Panc1 (cell line): Measurements from ENCODE around the gene ARG2. TPM values are rescaled to one million over a fixed set of nuclear protein-coding genes. Genes with fewer than 3 reads are reported as not detected.

Experiments
- ATAC-seq: fragments of 200-7000 bp; cut with Tn5 transposase; 2 replicates; pipeline ENCODE4 v1.9.1; 2020; ENCODE audit warnings: mild to moderate bottlenecking, moderate library complexity
- BruUV-seq: library from RNA; stranded (reverse); fragments of 400-500 nt; replicated peaks from 2 replicates; lab custom pipeline; 2021; lab: Mats Ljungman, UMichigan
- CTCF ChIA-PET: fragments of 300-600 bp; sonication (Branson Sonifier 250); formaldehyde crosslinking; loops from one replicate; lab custom pipeline; 2022; ENCODE audit warnings: antibody characterized with exemption; lab: Charles Lee
- POLR2A ChIA-PET: fragments of 300-600 bp; sonication (Branson Sonifier 250); formaldehyde crosslinking; loops from one replicate; lab custom pipeline; 2022; ENCODE audit warnings: antibody characterized with exemption; lab: Charles Lee
- DNase-seq: peaks from one replicate; pipeline ENCODE4 v3.0.0-alpha.2; 2010; ENCODE audit warnings: low read depth, low spot score
- H3K27ac ChIP-seq: 2 replicates; pipeline ENCODE4 v1.5.1; 2011; ENCODE audit warnings: mild to moderate bottlenecking, low read length, inconsistent platforms
- H3K27me3 ChIP-seq: fragments of 200-500 bp; sonication (Bioruptor generic); 2 replicates; pipeline ENCODE4 v1.6.0; 2014; ENCODE audit warnings: low read length, inconsistent platforms; ENCODE audit not compliant: control insufficient read depth, insufficient read depth
- H3K36me3 ChIP-seq: fragments of 200-500 bp; sonication (Bioruptor generic); 2 replicates; pipeline ENCODE4 v1.5.1; 2014; ENCODE audit warnings: inconsistent platforms, mild to moderate bottlenecking, low read length, moderate library complexity; ENCODE audit not compliant: control insufficient read depth, insufficient read depth
- H3K4me1 ChIP-seq: 2 replicates; pipeline ENCODE4 v1.5.1; 2011; ENCODE audit warnings: inconsistent platforms, mild to moderate bottlenecking, low read length, moderate library complexity; ENCODE audit not compliant: control insufficient read depth, insufficient read depth
- H3K4me3 ChIP-seq, 2 experiments: 2 replicates each; pipeline ENCODE4 v1.5.1; 2011 to 2012; ENCODE audit warnings: low read depth in 2 of 2, low read length in 2 of 2, mild to moderate bottlenecking in 2 of 2, inconsistent platforms in 1 of 2, moderate library complexity in 1 of 2
- H3K9me3 ChIP-seq: fragments of 200-500 bp; sonication (Bioruptor generic); 2 replicates; pipeline ENCODE4 v1.5.1; 2014; ENCODE audit warnings: low read depth, mild to moderate bottlenecking, inconsistent platforms, low read length, moderate library complexity; ENCODE audit not compliant: control insufficient read depth, insufficient read depth
- CTCF ChIP-seq: fragments of 450-650 bp; IDR thresholded peaks from 2 replicates; pipeline ENCODE4 v1.5.1; 2017; ENCODE audit warnings: mild to moderate bottlenecking
- POLR2AphosphoS5 ChIP-seq: IDR thresholded peaks from 2 replicates; pipeline ENCODE4 v1.6.1; 2012; ENCODE audit warnings: mild to moderate bottlenecking, low read depth, low read length, moderate library complexity
- REST ChIP-seq, 2 experiments: IDR thresholded peaks; 2 replicates each; pipeline ENCODE4 v1.6.1; 2011 to 2012; ENCODE audit warnings: low read depth in 2 of 2, control low read depth in 1 of 2, low read length in 1 of 2, mild to moderate bottlenecking in 1 of 2, moderate library complexity in 1 of 2; ENCODE audit not compliant: insufficient read depth in 1 of 2
- SIN3A ChIP-seq: IDR thresholded peaks from 2 replicates; pipeline ENCODE4 v1.6.1; 2012; ENCODE audit warnings: low read depth, mild to moderate bottlenecking, low read length, moderate library complexity, borderline replicate concordance; ENCODE audit not compliant: insufficient read depth
- TCF7L2 ChIP-seq: IDR thresholded peaks from 2 replicates; pipeline ENCODE4 v1.6.1; 2011; ENCODE audit warnings: mild to moderate bottlenecking, low read depth, low read length, inconsistent platforms
- in situ Hi-C: cut with HindIII; loops from 2 replicates; pipeline ENCODE4 v1.10.0; 2016; ENCODE audit warnings: low sequenced_read_pairs, low pct_unique_long_range_greater_than_20kb
- intact Hi-C: fragments of 100-400 bp; cut with micrococcal nuclease; formaldehyde crosslinking; loops from one replicate; pipeline ENCODE4 v1.10.0; 2022; ENCODE audit not compliant: unreplicated experiment
- total RNA-seq: library from RNA; stranded (reverse); gene quantifications from one replicate; pipeline ENCODE4 v1.2.1, GENCODE V29; 2021; ENCODE audit not compliant: unreplicated experiment

The ARG2 gene
- total RNA-seq, 1 experiment from 2014 or later: 1.1 TPM

- no TSS peak for BruUV-seq
- CTCF ChIA-PET: no interaction called here
- H3K27ac ChIP-seq: peak within 1 kb of the TSS; percentile 79
- no peak for DNase-seq
- H3K4me1 ChIP-seq: peaks cover 7% of the 10 kb centered on the region
- POLR2A ChIA-PET: no interaction called here
- TF ChIP-seq REST (IDR thresholded peaks at IDR 0.05; ENCODE audit: insufficient read depth in 1 of 2, low read depth in 2 of 2, low read length in 1 of 2) (no peak), CTCF (0 out of 2 replicates have a peak, but pooled peaks have one; percentile 12), TCF7L2 (no peak), SIN3A (peak; percentile 65; the same call in 1 of the 2 replicates), POLR2AphosphoS5 (peak; percentile 66; the same call in 1 of the 2 replicates)
- intact Hi-C loops (no loop called here), in situ Hi-C loops (no loop called here)
- ATAC-seq: peak; percentile 97
- no peaks in the 10 kb centered on the region; the same call in 1 of the 2 replicates for H3K36me3 ChIP-seq
- peak within 1 kb of the TSS; percentile 79 to 84 for H3K4me3 ChIP-seq
- no peaks in the 10 kb centered on the region for H3K27me3 ChIP-seq
- no peaks in the 10 kb centered on the region for H3K9me3 ChIP-seq
Observed at GRCh38 chr14:67674480-67675218, 54.9 kb downstream of the ARG2 start, which contains the start of gene VTI1B. Gene VTI1B (minus strand): TSS chr14:67674632. CDS start chr14:67674489, 143 bp downstream.

- BruUV-seq: no TSS peak
- intact Hi-C loops (no loop called here), in situ Hi-C loops (no loop called here)
- H3K27ac ChIP-seq: peak overlapping the region; percentile 79
- ChIA-PET POLR2A (no interaction called here), CTCF (no interaction called here)
- DNase-seq (no peak), ATAC-seq (no peak)
- H3K9me3 ChIP-seq: no peaks in the 10 kb centered on the region
- peak overlapping the region; percentile 79 to 84 for H3K4me3 ChIP-seq
- no peaks in the 10 kb centered on the region; the same call in 1 of the 2 replicates for H3K36me3 ChIP-seq
- no peaks in the 10 kb centered on the region for H3K27me3 ChIP-seq
- no peak for TF ChIP-seq POLR2AphosphoS5
- TF ChIP-seq SIN3A: no peak
- TF ChIP-seq TCF7L2: no peak
- TF ChIP-seq CTCF: no peak; the same call in 1 of the 2 replicates
- no peak for TF ChIP-seq REST (IDR thresholded peaks at IDR 0.05; ENCODE audit: insufficient read depth in 1 of 2, low read depth in 2 of 2, low read length in 1 of 2)
- H3K4me1 ChIP-seq: peaks cover 7% of the 10 kb centered on the region
Observed at GRCh38 chr14:67675219-67675582, 55.5 kb downstream of the ARG2 start.
